Measurements from ENCODE around the gene UBE2E2.

The UBE2E2 gene

DNA sequence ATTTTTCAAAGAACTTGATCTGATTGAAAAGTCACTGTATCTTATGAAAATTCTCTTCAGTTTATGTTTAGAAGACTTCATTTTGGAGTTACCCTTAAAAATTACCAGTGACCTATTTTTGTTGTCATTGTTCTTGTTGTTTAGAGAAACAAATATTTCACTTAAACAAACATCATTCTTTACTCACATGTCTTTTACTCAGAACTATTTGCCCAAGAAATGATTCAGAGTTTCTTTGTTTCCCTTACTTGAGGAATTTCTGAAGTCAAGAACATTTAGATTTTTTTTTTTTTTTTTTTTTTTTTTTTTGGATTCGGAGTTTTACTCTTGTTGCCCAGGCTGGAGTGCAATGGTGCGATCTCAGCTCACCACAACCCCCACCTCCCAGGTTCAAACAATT lies 343.1 kb downstream of the UBE2E2 start:
- no peak for TF ChIP-seq ZBTB7A (IDR thresholded peaks at IDR 0.05; ENCODE audit: low read depth)

DNA sequence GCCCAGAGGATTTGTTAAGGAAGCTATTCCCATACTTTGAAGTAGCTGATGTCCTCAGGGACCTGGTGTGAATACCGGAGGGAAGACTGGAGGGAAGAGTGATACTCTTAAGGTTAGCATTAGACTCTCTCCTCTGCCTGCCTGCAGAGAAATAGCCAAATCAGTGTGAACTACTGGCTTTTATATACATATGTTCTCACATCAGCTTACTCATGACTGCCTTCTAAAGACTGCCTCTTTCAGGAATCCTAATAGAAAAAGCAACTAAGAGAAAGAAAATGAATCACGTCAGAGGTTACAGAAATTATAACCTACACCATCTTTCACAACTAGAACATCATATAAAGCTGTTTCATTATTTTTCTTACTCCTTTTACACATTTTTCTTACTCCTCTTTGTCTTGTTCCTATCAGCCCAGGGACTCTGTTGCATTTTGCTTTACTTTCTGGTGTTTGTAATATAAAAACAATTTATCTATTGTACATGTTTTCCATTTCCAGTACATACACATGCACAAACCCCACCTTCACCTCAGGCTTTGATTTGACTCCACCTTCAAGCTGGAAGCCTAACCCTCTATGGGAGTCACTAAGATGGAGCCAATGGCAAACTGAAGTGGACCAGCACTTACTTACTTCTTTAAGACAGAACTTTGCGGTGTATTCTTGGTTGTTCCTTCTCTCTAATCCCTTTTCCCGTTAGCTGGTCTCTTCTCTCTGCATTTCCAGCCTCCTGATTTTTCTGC lies 345.0 kb downstream of the UBE2E2 start:
- TF ChIP-seq EP300 (IDR thresholded peaks at IDR 0.05; ENCODE audit: borderline replicate concordance) (no peak), RAD21 (IDR thresholded peaks at IDR 0.05; ENCODE audit: low read depth) (no peak), NFIC (IDR thresholded peaks at IDR 0.05) (no peak), TAF1 (IDR thresholded peaks at IDR 0.05; ENCODE audit: low read depth) (no peak), CEBPB (IDR thresholded peaks at IDR 0.05) (no peak), TEAD4 (IDR thresholded peaks at IDR 0.05) (no peak), ZBTB7A (IDR thresholded peaks at IDR 0.05; ENCODE audit: low read depth) (no peak), YY1 (IDR thresholded peaks at IDR 0.05; ENCODE audit: low read depth) (no peak), EGR1 (IDR thresholded peaks at IDR 0.05) (no peak), TCF12 (IDR thresholded peaks at IDR 0.05; ENCODE audit: low read depth) (no peak), CREB1 (IDR thresholded peaks at IDR 0.05; ENCODE audit: low read depth) (no peak), FOXM1 (IDR thresholded peaks at IDR 0.05; ENCODE audit: borderline replicate concordance, low read depth) (no peak)
- TF ChIP-seq, protein P1, sequence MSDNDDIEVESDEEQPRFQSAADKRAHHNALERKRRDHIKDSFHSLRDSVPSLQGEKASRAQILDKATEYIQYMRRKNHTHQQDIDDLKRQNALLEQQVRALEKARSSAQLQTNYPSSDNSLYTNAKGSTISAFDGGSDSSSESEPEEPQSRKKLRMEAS (IDR thresholded peaks at IDR 0.05) = no peak
- TF ChIP-seq, protein P2, sequence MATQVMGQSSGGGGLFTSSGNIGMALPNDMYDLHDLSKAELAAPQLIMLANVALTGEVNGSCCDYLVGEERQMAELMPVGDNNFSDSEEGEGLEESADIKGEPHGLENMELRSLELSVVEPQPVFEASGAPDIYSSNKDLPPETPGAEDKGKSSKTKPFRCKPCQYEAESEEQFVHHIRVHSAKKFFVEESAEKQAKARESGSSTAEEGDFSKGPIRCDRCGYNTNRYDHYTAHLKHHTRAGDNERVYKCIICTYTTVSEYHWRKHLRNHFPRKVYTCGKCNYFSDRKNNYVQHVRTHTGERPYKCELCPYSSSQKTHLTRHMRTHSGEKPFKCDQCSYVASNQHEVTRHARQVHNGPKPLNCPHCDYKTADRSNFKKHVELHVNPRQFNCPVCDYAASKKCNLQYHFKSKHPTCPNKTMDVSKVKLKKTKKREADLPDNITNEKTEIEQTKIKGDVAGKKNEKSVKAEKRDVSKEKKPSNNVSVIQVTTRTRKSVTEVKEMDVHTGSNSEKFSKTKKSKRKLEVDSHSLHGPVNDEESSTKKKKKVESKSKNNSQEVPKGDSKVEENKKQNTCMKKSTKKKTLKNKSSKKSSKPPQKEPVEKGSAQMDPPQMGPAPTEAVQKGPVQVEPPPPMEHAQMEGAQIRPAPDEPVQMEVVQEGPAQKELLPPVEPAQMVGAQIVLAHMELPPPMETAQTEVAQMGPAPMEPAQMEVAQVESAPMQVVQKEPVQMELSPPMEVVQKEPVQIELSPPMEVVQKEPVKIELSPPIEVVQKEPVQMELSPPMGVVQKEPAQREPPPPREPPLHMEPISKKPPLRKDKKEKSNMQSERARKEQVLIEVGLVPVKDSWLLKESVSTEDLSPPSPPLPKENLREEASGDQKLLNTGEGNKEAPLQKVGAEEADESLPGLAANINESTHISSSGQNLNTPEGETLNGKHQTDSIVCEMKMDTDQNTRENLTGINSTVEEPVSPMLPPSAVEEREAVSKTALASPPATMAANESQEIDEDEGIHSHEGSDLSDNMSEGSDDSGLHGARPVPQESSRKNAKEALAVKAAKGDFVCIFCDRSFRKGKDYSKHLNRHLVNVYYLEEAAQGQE (IDR thresholded peaks at IDR 0.05; ENCODE audit: low read depth) = no peak
- TF ChIP-seq, protein P3, sequence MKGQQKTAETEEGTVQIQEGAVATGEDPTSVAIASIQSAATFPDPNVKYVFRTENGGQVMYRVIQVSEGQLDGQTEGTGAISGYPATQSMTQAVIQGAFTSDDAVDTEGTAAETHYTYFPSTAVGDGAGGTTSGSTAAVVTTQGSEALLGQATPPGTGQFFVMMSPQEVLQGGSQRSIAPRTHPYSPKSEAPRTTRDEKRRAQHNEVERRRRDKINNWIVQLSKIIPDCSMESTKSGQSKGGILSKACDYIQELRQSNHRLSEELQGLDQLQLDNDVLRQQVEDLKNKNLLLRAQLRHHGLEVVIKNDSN (IDR thresholded peaks at IDR 0.05) = no peak

DNA sequence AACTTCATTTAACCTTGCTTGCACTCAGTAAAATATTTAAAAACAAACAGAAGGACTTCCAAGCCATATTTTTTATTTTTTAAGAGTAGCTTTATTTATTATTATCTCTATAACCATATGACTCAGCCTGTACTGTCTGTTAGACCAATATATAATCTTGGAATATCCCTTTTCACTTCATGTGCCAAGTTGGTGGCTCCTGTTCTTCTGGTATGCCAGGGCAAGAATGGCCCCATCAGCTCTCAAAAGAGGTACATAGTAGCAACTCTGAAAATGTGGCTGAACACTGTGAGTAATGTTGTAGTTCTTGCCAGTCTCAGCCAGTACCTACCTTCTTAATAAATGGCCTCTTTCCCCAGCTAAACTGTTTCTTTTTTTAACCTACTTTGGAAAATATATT lies 345.6 kb downstream of the UBE2E2 start:
- TF ChIP-seq CEBPB (IDR thresholded peaks at IDR 0.05) (no peak), ZBTB7A (IDR thresholded peaks at IDR 0.05; ENCODE audit: low read depth) (no peak), NFIC (IDR thresholded peaks at IDR 0.05) (no peak), EGR1 (IDR thresholded peaks at IDR 0.05) (no peak), RAD21 (IDR thresholded peaks at IDR 0.05; ENCODE audit: low read depth) (no peak), EP300 (IDR thresholded peaks at IDR 0.05; ENCODE audit: borderline replicate concordance) (no peak), TCF12 (IDR thresholded peaks at IDR 0.05; ENCODE audit: low read depth) (no peak), CREB1 (IDR thresholded peaks at IDR 0.05; ENCODE audit: low read depth) (no peak), YY1 (IDR thresholded peaks at IDR 0.05; ENCODE audit: low read depth) (no peak), TEAD4 (IDR thresholded peaks at IDR 0.05) (no peak)
- TF ChIP-seq, protein P3 (IDR thresholded peaks at IDR 0.05) = no peak
- TF ChIP-seq, protein P1 (IDR thresholded peaks at IDR 0.05) = no peak

DNA sequence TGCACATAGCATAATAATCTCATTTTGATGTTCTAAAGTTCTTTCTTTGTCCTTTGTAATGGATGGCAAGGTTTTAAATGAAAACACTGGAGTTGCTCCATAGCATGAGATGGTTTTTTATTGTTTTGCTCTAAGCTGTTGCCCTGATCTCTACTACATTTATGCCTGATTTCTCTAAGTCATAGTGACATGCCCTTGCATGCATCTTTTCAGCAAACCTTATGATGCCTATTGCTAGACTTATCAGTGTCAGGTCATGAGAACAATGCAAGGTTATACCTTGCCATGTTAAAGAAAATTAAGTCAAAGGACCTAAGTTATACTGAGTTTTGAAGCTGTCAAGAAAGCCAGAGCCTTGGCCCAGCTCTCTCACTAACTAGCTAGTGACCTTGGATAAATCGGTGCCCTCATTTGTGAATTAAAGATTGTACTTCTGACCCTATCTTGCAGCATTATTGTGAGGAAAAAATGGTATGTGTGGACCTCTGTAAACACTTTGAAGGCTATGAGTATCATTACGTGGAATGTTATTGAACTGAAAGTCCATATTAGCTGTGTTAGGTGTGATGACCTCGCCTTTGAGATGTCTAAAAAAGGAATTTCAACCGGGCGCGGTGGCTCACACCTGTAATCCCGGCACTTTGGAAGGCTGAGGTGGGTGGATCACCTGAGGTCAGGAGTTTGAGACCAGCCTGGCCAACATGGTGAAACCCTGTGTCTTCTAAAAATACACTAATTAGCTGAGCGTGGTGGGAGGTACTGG lies 346.2 kb downstream of the UBE2E2 start:
- TF ChIP-seq CEBPB (IDR thresholded peaks at IDR 0.05) = no peak
- TF ChIP-seq TAF1 (IDR thresholded peaks at IDR 0.05; ENCODE audit: low read depth) = no peak
- TF ChIP-seq, protein P1 (IDR thresholded peaks at IDR 0.05) = no peak
- TF ChIP-seq RAD21 (IDR thresholded peaks at IDR 0.05; ENCODE audit: low read depth) = no peak
- TF ChIP-seq NFIC (IDR thresholded peaks at IDR 0.05) = no peak
- TF ChIP-seq ZBTB7A (IDR thresholded peaks at IDR 0.05; ENCODE audit: low read depth) = no peak
- TF ChIP-seq EGR1 (IDR thresholded peaks at IDR 0.05) = no peak
- TF ChIP-seq, protein P2 (IDR thresholded peaks at IDR 0.05; ENCODE audit: low read depth) = no peak
- TF ChIP-seq CREB1 (IDR thresholded peaks at IDR 0.05; ENCODE audit: low read depth) = no peak

DNA sequence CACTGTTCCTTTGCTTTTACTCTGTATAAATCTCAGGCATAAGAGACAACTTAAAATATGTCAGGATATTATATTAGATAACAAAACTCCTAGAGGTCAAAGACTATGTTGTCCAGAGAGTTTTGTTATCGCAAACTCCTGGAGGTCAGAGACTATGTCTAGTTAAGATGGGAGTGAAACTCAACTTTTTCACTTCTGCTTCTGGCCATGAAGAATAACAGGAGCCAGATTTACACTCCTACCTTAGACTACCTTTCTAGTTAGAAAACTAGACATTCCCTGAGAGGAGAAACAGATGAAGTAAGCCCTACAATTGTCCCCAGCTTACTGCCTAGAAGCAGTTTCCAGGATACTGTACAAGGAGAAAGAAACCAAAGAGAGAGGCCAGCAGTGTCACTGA lies 347.3 kb downstream of the UBE2E2 start:
- TF ChIP-seq FOXM1 (IDR thresholded peaks at IDR 0.05; ENCODE audit: borderline replicate concordance, low read depth) (no peak), RAD21 (IDR thresholded peaks at IDR 0.05; ENCODE audit: low read depth) (no peak)
- TF ChIP-seq, protein P3 (IDR thresholded peaks at IDR 0.05) = no peak

Data from Ishikawa (cell line).